DOHH2 (cell line): Measurements from ENCODE around the gene SH3TC2.

Source experiments
- H3F3A ChIP-seq: fragments of 200-600 bp; sonication (generic), shearing (Covaris generic); 2 replicates; pipeline ENCODE4 v1.6.0; 2016; ENCODE audit warnings: antibody characterized with exemption, mild to moderate bottlenecking; ENCODE audit not compliant: control insufficient read depth, insufficient read depth
- H3K27ac ChIP-seq: fragments of 200-600 bp; sonication (generic); 2 replicates; pipeline ENCODE4 v1.5.1; 2014; ENCODE audit warnings: low read depth, mild to moderate bottlenecking, low read length, moderate library complexity
- H3K27me3 ChIP-seq: fragments of 200-600 bp; sonication (generic); 2 replicates; pipeline ENCODE4 v1.6.1; 2014; ENCODE audit warnings: mild to moderate bottlenecking, low read length, mixed read lengths; ENCODE audit not compliant: control insufficient read depth
- H3K36me3 ChIP-seq: fragments of 200-600 bp; sonication (generic); 2 replicates; pipeline ENCODE4 v1.6.1; 2014; ENCODE audit warnings: mild to moderate bottlenecking, low read length, moderate library complexity, mixed read lengths; ENCODE audit not compliant: control insufficient read depth
- H3K4me1 ChIP-seq: fragments of 200-600 bp; sonication (generic); 2 replicates; pipeline ENCODE4 v1.6.1; 2014; ENCODE audit warnings: mild to moderate bottlenecking, low read length, mixed read lengths; ENCODE audit not compliant: control insufficient read depth
- H3K4me2 ChIP-seq: fragments of 200-600 bp; sonication (generic); 2 replicates; pipeline ENCODE4 v1.6.0; 2014; ENCODE audit warnings: mild to moderate bottlenecking, low read length, moderate library complexity
- H3K4me3 ChIP-seq: fragments of 200-600 bp; sonication (generic); 2 replicates; pipeline ENCODE4 v1.5.1; 2014; ENCODE audit warnings: mild to moderate bottlenecking, low read length, mixed read lengths
- H3K79me2 ChIP-seq: fragments of 200-600 bp; sonication (generic); 2 replicates; pipeline ENCODE4 v1.6.1; 2014; ENCODE audit warnings: mild to moderate bottlenecking, low read length, mixed read lengths; ENCODE audit not compliant: control insufficient read depth
- H3K9me2 ChIP-seq: fragments of 200-600 bp; sonication (generic); replicated peaks from 2 replicates; pipeline ENCODE4 v1.6.1; 2014; ENCODE audit warnings: mild to moderate bottlenecking, low read length, mixed read lengths; ENCODE audit not compliant: control insufficient read depth
- H3K9me3 ChIP-seq: fragments of 200-600 bp; sonication (generic); 2 replicates; pipeline ENCODE4 v1.6.1; 2014; ENCODE audit warnings: antibody characterized with exemption, low read length, mixed read lengths; ENCODE audit not compliant: control insufficient read depth, insufficient read depth
- H4K20me1 ChIP-seq: fragments of 200-600 bp; sonication (generic); 2 replicates; pipeline ENCODE4 v1.6.0; 2014; ENCODE audit warnings: low read depth, mild to moderate bottlenecking, antibody characterized with exemption, low read length, moderate library complexity; ENCODE audit not compliant: control insufficient read depth, insufficient read depth
- CTCF ChIP-seq: fragments of 200-600 bp; sonication (generic); IDR thresholded peaks from one replicate; pipeline ENCODE4 v1.5.1; 2014; ENCODE audit warnings: antibody characterized with exemption, mild to moderate bottlenecking, low read depth, low read length; ENCODE audit not compliant: poor library complexity, severe bottlenecking
- EZH2phosphoT487 ChIP-seq: fragments of 200-600 bp; sonication (generic); IDR thresholded peaks from 2 replicates; pipeline ENCODE4 v1.6.1; 2017; ENCODE audit warnings: borderline replicate concordance, mild to moderate bottlenecking, antibody characterized with exemption, low read length, moderate library complexity, mixed read lengths

The SH3TC2 gene

GRCh38 chr5:148998174-148998797, 64.6 kb downstream of the SH3TC2 start:
- Histone ChIP-seq H3F3A (no peaks in the 10 kb centered on the region), H4K20me1 (no peaks in the 10 kb centered on the region), H3K27me3 (peaks cover 18% of the 10 kb centered on the region), H3K36me3 (no peaks in the 10 kb centered on the region), H3K4me1 (no peaks in the 10 kb centered on the region), H3K27ac (no peak overlapping the region), H3K4me3 (no peak overlapping the region), H3K4me2 (no peak overlapping the region), H3K9me2 (no peaks in the 10 kb centered on the region), H3K79me2 (no peaks in the 10 kb centered on the region), H3K9me3 (no peaks in the 10 kb centered on the region)
- peak; percentile 73 for TF ChIP-seq CTCF
- TF ChIP-seq EZH2phosphoT487: no peak

GRCh38 chr5:148996270-148996669, 66.6 kb downstream of the SH3TC2 start:
- no peaks in the 10 kb centered on the region for H3K9me3 ChIP-seq
- no peak overlapping the region for H3K4me2 ChIP-seq
- no peaks in the 10 kb centered on the region for H3K79me2 ChIP-seq
- H3K9me2 ChIP-seq: no peaks in the 10 kb centered on the region
- no peaks in the 10 kb centered on the region for H4K20me1 ChIP-seq
- H3F3A ChIP-seq: no peaks in the 10 kb centered on the region
- TF ChIP-seq CTCF (no peak), EZH2phosphoT487 (no peak)
- no peaks in the 10 kb centered on the region for H3K36me3 ChIP-seq
- H3K27me3 ChIP-seq: peaks cover 14% of the 10 kb centered on the region; the same call in 1 of the 2 replicates
- H3K4me1 ChIP-seq: no peaks in the 10 kb centered on the region
- H3K27ac ChIP-seq: no peak overlapping the region
- no peak overlapping the region for H3K4me3 ChIP-seq

- H3K79me2 ChIP-seq: no peaks in the 10 kb centered on the region
- no peak overlapping the region for H3K27ac ChIP-seq
- no peaks in the 10 kb centered on the region for H3K9me2 ChIP-seq
- H3F3A ChIP-seq: no peaks in the 10 kb centered on the region
- TF ChIP-seq EZH2phosphoT487 (no peak), CTCF (no peak)
- no peak overlapping the region for H3K4me3 ChIP-seq
- no peaks in the 10 kb centered on the region for H3K4me1 ChIP-seq
- H4K20me1 ChIP-seq: no peaks in the 10 kb centered on the region
- no peak overlapping the region for H3K4me2 ChIP-seq
- H3K27me3 ChIP-seq: peaks cover 14% of the 10 kb centered on the region; the same call in 1 of the 2 replicates
- no peaks in the 10 kb centered on the region for H3K36me3 ChIP-seq
- no peaks in the 10 kb centered on the region for H3K9me3 ChIP-seq
Measured at GRCh38 chr5:148995791-148996190, 67.1 kb downstream of the SH3TC2 start.
